SK-N-SH (cell line): ENCODE data around the gene LRP1-AS. TPM values are rescaled to one million over a fixed set of nuclear protein-coding genes. Genes with fewer than 3 reads are reported as not detected.

ENCODE experiments used
- CTCF ChIA-PET: fragments of 300-600, 350-600 bp; formaldehyde crosslinking; extraction: SDS; loops from one replicate; lab custom pipeline; 2021; lab: Yijun Ruan, JAX
- POLR2A ChIA-PET: fragments of 350-600 bp; sonication (Branson Sonifier 250); formaldehyde crosslinking; extraction: SDS; loops from one replicate; lab custom pipeline; 2020; ENCODE audit warnings: antibody characterized with exemption, inconsistent platforms; lab: Yijun Ruan, JAX
- DNase-seq: peaks from one replicate; pipeline ENCODE4 v3.0.0; 2012
- H2AFZ ChIP-seq: fragments of 200-600 bp; sonication (generic); 2 replicates; pipeline ENCODE4 v1.8.1; 2016; ENCODE audit warnings: antibody characterized with exemption, mild to moderate bottlenecking, low read depth
- H3F3A ChIP-seq: fragments of 200-600 bp; sonication (generic); replicated peaks from 2 replicates; pipeline ENCODE3; 2016; ENCODE audit warnings: antibody characterized with exemption, mild to moderate bottlenecking; ENCODE audit not compliant: insufficient read depth
- H3K27ac ChIP-seq, 2 experiments: fragments of 200-500 bp in 1 of 2; fragments of 200-600 bp in 1 of 2; sonication (Bioruptor generic) in 1 of 2; sonication (generic), shearing (Covaris generic) in 1 of 2; 2 replicates each; pipeline versions ENCODE4 v1.5.1 to v1.6.1; 2014 to 2016; ENCODE audit warnings: low read depth in 2 of 2, inconsistent platforms in 1 of 2, low read length in 1 of 2, mild to moderate bottlenecking in 1 of 2, mixed read lengths in 1 of 2
- H3K27me3 ChIP-seq: fragments of 200-600 bp; sonication (generic), shearing (Covaris generic); 2 replicates; pipeline ENCODE4 v1.6.1; 2016; ENCODE audit warnings: mixed run types; ENCODE audit not compliant: insufficient read depth
- H3K36me3 ChIP-seq, 2 experiments: fragments of 200-500 bp in 1 of 2; fragments of 200-600 bp in 1 of 2; sonication (Bioruptor generic) in 1 of 2; sonication (generic) in 1 of 2; replicated peaks in 1 of 2; 2 replicates each; pipeline versions ENCODE3 to v1.5.1; 2014 to 2016; ENCODE audit warnings: low read length in 1 of 2, mild to moderate bottlenecking in 1 of 2; ENCODE audit not compliant: insufficient read depth in 2 of 2, control insufficient read depth in 1 of 2
- H3K4me1 ChIP-seq, 2 experiments: fragments of 200-500 bp in 1 of 2; fragments of 200-600 bp in 1 of 2; sonication (Bioruptor generic) in 1 of 2; sonication (generic), shearing (Covaris generic) in 1 of 2; 2 replicates each; pipeline versions ENCODE4 v1.5.1 to v1.6.1; 2014 to 2016; ENCODE audit warnings: low read depth in 1 of 2, low read length in 1 of 2, mixed run types in 1 of 2; ENCODE audit not compliant: insufficient read depth in 2 of 2, control insufficient read depth in 1 of 2
- H3K4me2 ChIP-seq: fragments of 200-600 bp; sonication (generic), shearing (Covaris generic); 2 replicates; pipeline ENCODE4 v1.6.1; 2017; ENCODE audit warnings: mixed run types
- H3K4me3 ChIP-seq, 2 experiments: fragments of 200-500 bp in 1 of 2; fragments of 200-600 bp in 1 of 2; sonication (Bioruptor generic) in 1 of 2; sonication (generic), shearing (Covaris generic) in 1 of 2; 2 replicates each; pipeline versions ENCODE4 v1.5.1 to v1.8.1; 2014 to 2016; ENCODE audit warnings: low read depth in 2 of 2, inconsistent platforms in 1 of 2, low read length in 1 of 2, mild to moderate bottlenecking in 1 of 2, mixed read lengths in 1 of 2, moderate library complexity in 1 of 2
- H3K79me2 ChIP-seq: fragments of 200-600 bp; sonication (generic); 2 replicates; pipeline ENCODE4 v1.8.1; 2017; ENCODE audit warnings: mild to moderate bottlenecking; ENCODE audit not compliant: insufficient read depth
- H3K9ac ChIP-seq: fragments of 200-600 bp; sonication (generic); 2 replicates; pipeline ENCODE4 v1.6.1; 2017; ENCODE audit warnings: mixed run types
- H3K9me2 ChIP-seq: fragments of 200-600 bp; sonication (generic); 2 replicates; pipeline ENCODE4 v1.6.1; 2017; ENCODE audit warnings: mixed run types
- H3K9me3 ChIP-seq: fragments of 200-600 bp; sonication (generic); 2 replicates; pipeline ENCODE4 v1.6.1; 2017; ENCODE audit warnings: mixed run types, mild to moderate bottlenecking, moderate library complexity
- H4K20me1 ChIP-seq: fragments of 200-600 bp; sonication (generic); 2 replicates; pipeline ENCODE4 v1.6.1; 2017; ENCODE audit warnings: mild to moderate bottlenecking, mixed run types; ENCODE audit not compliant: insufficient read depth
- CTCF ChIP-seq: fragments of 200-600 bp; sonication (generic); IDR thresholded peaks from 2 replicates; pipeline ENCODE4 v1.6.1; 2017; ENCODE audit warnings: antibody characterized with exemption, mild to moderate bottlenecking, moderate library complexity
- GABPA ChIP-seq: IDR thresholded peaks from 2 replicates; pipeline ENCODE4 v1.4.0; 2012; ENCODE audit warnings: low read depth, mild to moderate bottlenecking
- GATA2 ChIP-seq: sonication (generic); formaldehyde crosslinking; IDR thresholded peaks from 2 replicates; pipeline ENCODE4 v1.5.0; 2020; ENCODE audit warnings: mild to moderate bottlenecking, missing genetic modification reagents
- NRF1 ChIP-seq: IDR thresholded peaks from 2 replicates; pipeline ENCODE4 v1.6.1; 2012; ENCODE audit warnings: low read depth, mild to moderate bottlenecking, low read length
- RFX5 ChIP-seq: IDR thresholded peaks from 2 replicates; pipeline ENCODE4 v1.6.1; 2012; ENCODE audit warnings: mild to moderate bottlenecking, improper control_type of control experiment, low read length
- SIN3A ChIP-seq: IDR thresholded peaks from 2 replicates; pipeline ENCODE4 v1.6.1; 2012; ENCODE audit warnings: low read depth, mild to moderate bottlenecking, low read length, moderate library complexity, borderline replicate concordance
- SMC3 ChIP-seq: IDR thresholded peaks from 2 replicates; pipeline ENCODE4 v1.6.1; 2012; ENCODE audit warnings: low read depth, low read length, improper control_type of control experiment
- TAF1 ChIP-seq: IDR thresholded peaks from 2 replicates; pipeline ENCODE4 v1.6.1; 2012; ENCODE audit warnings: low read depth, mild to moderate bottlenecking, low read length, moderate library complexity, borderline replicate concordance
- TCF12 ChIP-seq: IDR thresholded peaks from 2 replicates; pipeline ENCODE4 v1.4.0; 2012
- YY1 ChIP-seq: IDR thresholded peaks from 2 replicates; pipeline ENCODE4 v1.4.0; 2012; ENCODE audit warnings: low read depth, mild to moderate bottlenecking
- ZBTB33 ChIP-seq: IDR thresholded peaks from 2 replicates; pipeline ENCODE4 v1.4.0; 2012; ENCODE audit warnings: low read depth, borderline replicate concordance
- WGBS: methylation state at CpG from one replicate; pipeline ENCODE4 v1.1.6; 2017; ENCODE audit warnings: low lambda C conversion rate; 5-methylcytosine and 5-hydroxymethylcytosine counted together
- polyA plus RNA-seq, 3 experiments: library from polyadenylated mRNA; depleted of rRNA; stranded (reverse); fragments of >200 nt; gene quantifications; 2 replicates each; pipeline ENCODE4 v1.2.3, GENCODE V29; 2012
- TF ChIP-seq, protein P1 (sequence below): fragments of 150-350 bp; IDR thresholded peaks from 2 replicates; pipeline ENCODE4 v1.6.1; 2017; ENCODE audit warnings: antibody characterized with exemption, low read length, low read depth, borderline replicate concordance

LRP1-AS gene
- polyA plus RNA-seq, 1 of the 3 experiments (the other 2 are of a cell fraction) = not detected

GRCh38 chr12:57170408-57170807 lies 23.0 kb upstream of the LRP1-AS start:
- Histone ChIP-seq H3K27ac (no peak overlapping the region), H3K4me3 (no peak overlapping the region), H3K36me3 (peaks cover 14 to 40% of the 10 kb centered on the region in 2 experiments), H4K20me1 (0 out of 2 replicates have a peak, but pooled peaks cover 2% of the 10 kb centered on the region), H3K9ac (no peak overlapping the region), H3K79me2 (no peaks in the 10 kb centered on the region), H3K9me3 (no peaks in the 10 kb centered on the region), H2AFZ (no peak overlapping the region), H3K4me2 (no peak overlapping the region), H3K9me2 (no peaks in the 10 kb centered on the region), H3F3A (peaks cover 4% of the 10 kb centered on the region), H3K27me3 (no peaks in the 10 kb centered on the region), H3K4me1 (peaks cover 3 to 7% of the 10 kb centered on the region in 2 experiments; a peak in 1 of 4 replicates)
- DNase-seq = no peak
- CTCF ChIA-PET = interaction anchor here (13.2 to 33.3 kb wide), 3 partner anchors 10 to 44 kb away, joined by 616 to 643 read pairs (median 616); partner anchors contain the start of genes LRP1 and LRP1-AS
- TF ChIP-seq GABPA (no peak), RFX5 (no peak), SMC3 (no peak), NRF1 (no peak)
- WGBS = 88% methylated on average over 1 of the region's 1 CpG
- POLR2A ChIA-PET = interaction anchor here (1.2 kb wide), 1 partner anchor 91 kb away, joined by 3 read pairs; no protein-coding TSS in a partner anchor

- ChIA-PET POLR2A (no interaction called here), CTCF (interaction anchor here (0.6 to 33.3 kb wide), 6 partner anchors 9 to 133 kb away, joined by 3 to 643 read pairs (median 310); partner anchors contain the start of genes LRP1 and LRP1-AS)
- H3K4me3 ChIP-seq = no peak overlapping the region
- no peak overlapping the region for H3K27ac ChIP-seq
- no peak for TF ChIP-seq TAF1
- TF ChIP-seq SIN3A = no peak
- TF ChIP-seq, protein P1, sequence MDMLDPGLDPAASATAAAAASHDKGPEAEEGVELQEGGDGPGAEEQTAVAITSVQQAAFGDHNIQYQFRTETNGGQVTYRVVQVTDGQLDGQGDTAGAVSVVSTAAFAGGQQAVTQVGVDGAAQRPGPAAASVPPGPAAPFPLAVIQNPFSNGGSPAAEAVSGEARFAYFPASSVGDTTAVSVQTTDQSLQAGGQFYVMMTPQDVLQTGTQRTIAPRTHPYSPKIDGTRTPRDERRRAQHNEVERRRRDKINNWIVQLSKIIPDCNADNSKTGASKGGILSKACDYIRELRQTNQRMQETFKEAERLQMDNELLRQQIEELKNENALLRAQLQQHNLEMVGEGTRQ = no peak
- no peak for TF ChIP-seq TCF12
- TF ChIP-seq YY1 = no peak
- no peak for TF ChIP-seq ZBTB33
- no peak for TF ChIP-seq CTCF
- TF ChIP-seq GATA2 (CRISPR knock-in tag) = no peak
- TF ChIP-seq RFX5 = no peak
- 89% methylated on average over 7 of the region's 7 CpGs for WGBS
- no peak for DNase-seq
- peaks cover 3% of the 10 kb centered on the region in 2 experiments; a peak in 1 of 4 replicates for H3K4me1 ChIP-seq
- no peaks in the 10 kb centered on the region for H3K9me2 ChIP-seq
- 0 out of 2 replicates have a peak, but pooled peaks cover 2% of the 10 kb centered on the region for H4K20me1 ChIP-seq
- H2AFZ ChIP-seq = no peak overlapping the region
- no peaks in the 10 kb centered on the region for H3K9me3 ChIP-seq
- peaks cover 14 to 39% of the 10 kb centered on the region in 2 experiments for H3K36me3 ChIP-seq
- peaks cover 4% of the 10 kb centered on the region for H3F3A ChIP-seq
- no peaks in the 10 kb centered on the region for H3K27me3 ChIP-seq
- no peak overlapping the region for H3K4me2 ChIP-seq
- H3K9ac ChIP-seq = no peak overlapping the region
- no peaks in the 10 kb centered on the region for H3K79me2 ChIP-seq
Measured at GRCh38 chr12:57169969-57170368, 22.6 kb upstream of the LRP1-AS start.
